NOMO-1 (cell line): ENCODE results near the gene SETMAR.
A peak's percentile ranks its signal among the peaks of the same experiment; 100 is the strongest.
"Not testable (repeated sequence)": the region's sequence is repeated elsewhere in the genome, so short reads cannot be mapped to it uniquely, and the experiment has no call there.

Experiments used
- DNase-seq, 2 experiments: peaks; one replicate each; lab custom pipeline; 2025; ENCODE audit not compliant: unreplicated experiment in 2 of 2; lab: John Stamatoyannopoulos, UW

Gene SETMAR

GRCh38 chr3:4303187-4304123 lies at the start of gene SETMAR:
TSS of gene SETMAR (plus strand) at chr3:4303369. CDS start at chr3:4303371, 2 bp downstream.
- peak; percentile 73 to 84 for DNase-seq

GRCh38 chr3:4261406-4261805 lies 41.8 kb upstream of the SETMAR start:
- no peak for DNase-seq

- no peak for DNase-seq
Measured at GRCh38 chr3:4264040-4264439, 39.1 kb upstream of the SETMAR start.

GRCh38 chr3:4270720-4271119 lies 32.4 kb upstream of the SETMAR start:
- peak; percentile 17 to 73 for DNase-seq

- peak in 1 of 2 experiments; percentile 36 for DNase-seq
Measured at GRCh38 chr3:4271834-4272233, 31.3 kb upstream of the SETMAR start.

- no peak for DNase-seq
Measured at GRCh38 chr3:4279516-4280105, 23.6 kb upstream of the SETMAR start.

GRCh38 chr3:4281991-4282390 lies 21.2 kb upstream of the SETMAR start:
- DNase-seq, result no peak

GRCh38 chr3:4284865-4285264 lies 18.3 kb upstream of the SETMAR start:
- DNase-seq, result no peak

GRCh38 chr3:4289044-4289443 lies 14.1 kb upstream of the SETMAR start:
- DNase-seq, result no peak

GRCh38 chr3:4290272-4290893 lies 12.8 kb upstream of the SETMAR start:
- peak in 1 of 2 experiments; percentile 33 for DNase-seq

GRCh38 chr3:4292301-4292700 lies 10.9 kb upstream of the SETMAR start:
- DNase-seq, result no peak

GRCh38 chr3:4294616-4295327 lies 8.4 kb upstream of the SETMAR start:
- no peak for DNase-seq

GRCh38 chr3:4296454-4296853 lies 6.7 kb upstream of the SETMAR start:
- DNase-seq, result not testable (repeated sequence)

GRCh38 chr3:4297486-4297885 lies 5.7 kb upstream of the SETMAR start:
- DNase-seq, result no peak

- DNase-seq, result no peak
Measured at GRCh38 chr3:4302747-4303146, 422 bp upstream of the SETMAR start.

- not testable (repeated sequence) for DNase-seq
Measured at GRCh38 chr3:4305210-4305609, 2.0 kb downstream of the SETMAR start.

GRCh38 chr3:4306091-4306490 lies 2.9 kb downstream of the SETMAR start:
- DNase-seq, result no peak

GRCh38 chr3:4306860-4307259 lies 3.7 kb downstream of the SETMAR start:
- no peak for DNase-seq

GRCh38 chr3:4309491-4310128 lies 6.4 kb downstream of the SETMAR start:
- peak in 1 of 2 experiments; percentile 17 for DNase-seq

GRCh38 chr3:4310971-4311370 lies 7.8 kb downstream of the SETMAR start:
- DNase-seq, result no peak
